Transverse colon (tissue), 4 donors: ENCODE measurements around the gene AMFR. TPM values are rescaled to one million over a fixed set of nuclear protein-coding genes. Genes with fewer than 3 reads are reported as not detected.

ENCODE experiments used
- DNase-seq: peaks from one replicate; pipeline ENCODE4 v3.0.0-alpha.2; 2019
- H3K27ac ChIP-seq, 4 donors: fragments of 200-600 bp; sonication (generic); 2 replicates each; pipeline ENCODE4 v1.5.1; 2016 to 2018; ENCODE audit warnings: inconsistent platforms in 4 of 4
- H3K27me3 ChIP-seq: fragments of 200-600 bp; sonication (generic); 2 replicates; pipeline ENCODE4 v1.5.1; 2017; ENCODE audit warnings: inconsistent platforms
- H3K36me3 ChIP-seq, 4 donors: fragments of 200-600 bp; sonication (generic); 2 replicates each; pipeline ENCODE4 v1.5.1; 2017 to 2019; ENCODE audit warnings: inconsistent platforms in 4 of 4
- H3K4me1 ChIP-seq, 4 donors: fragments of 200-600 bp; sonication (generic); 2 replicates each; pipeline ENCODE4 v1.5.1; 2017 to 2020; ENCODE audit warnings: inconsistent platforms in 4 of 4
- H3K4me3 ChIP-seq, 4 donors: fragments of 200-600 bp; sonication (generic); 1 replicate in 1 of 4; 2 replicates in 3 of 4; pipeline versions ENCODE4 v1.5.1 to v1.6.1; 2017 to 2019; ENCODE audit warnings: inconsistent platforms in 4 of 4
- H3K9me3 ChIP-seq, 2 donors: fragments of 200-600 bp; sonication (generic); 2 replicates each; pipeline ENCODE4 v1.5.1; 2017 to 2019; ENCODE audit warnings: inconsistent platforms in 2 of 2
- CTCF ChIP-seq, 5 experiments: fragments of 200-600 bp in 3 of 5; fragments of 450-650 bp in 2 of 5; sonication (generic) in 3 of 5; IDR thresholded peaks; 1 replicate in 2 of 5; 2 replicates in 3 of 5; pipeline ENCODE4 v1.5.1; 2016 to 2017; ENCODE audit warnings: antibody characterized with exemption in 5 of 5, inconsistent platforms in 3 of 5, mild to moderate bottlenecking in 2 of 5, moderate library complexity in 1 of 5
- EP300 ChIP-seq: sonication (generic); formaldehyde crosslinking; IDR thresholded peaks from one replicate; pipeline ENCODE4 v1.6.1; 2017; ENCODE audit warnings: antibody characterized with exemption, low read depth
- POLR2A ChIP-seq: fragments of 450-650 bp; IDR thresholded peaks from one replicate; pipeline ENCODE4 v1.6.1; 2016; ENCODE audit warnings: antibody characterized with exemption, mild to moderate bottlenecking, moderate library complexity
- POLR2AphosphoS5 ChIP-seq, 3 donors: sonication (generic); formaldehyde crosslinking; IDR thresholded peaks; one replicate each; pipeline ENCODE4 v1.6.1; 2016; ENCODE audit warnings: antibody characterized with exemption in 3 of 3
- WGBS, 2 donors: methylation state at CpG; one replicate each; pipeline ENCODE4 v1.1.5; 2018; ENCODE audit warnings: low coverage in 1 of 2; 5-methylcytosine and 5-hydroxymethylcytosine counted together
- in situ Hi-C, 4 donors: fragments of 200-750 bp; cut with MboI; loops; one replicate each; pipeline versions ENCODE4 v1.15.0 to v1.15.1; 2017; ENCODE audit warnings: low sequenced_read_pairs in 3 of 4, low pct_ligation_motif_present in 1 of 4, low pct_unique_long_range_greater_than_20kb in 1 of 4
- intact Hi-C: fragments of 100-400 bp; cut with DNase I; formaldehyde crosslinking; loops from one replicate; pipeline ENCODE4 v1.15.1; 2023; ENCODE audit warnings: low total_unique reads
- total RNA-seq, 4 donors: library from RNA; depleted of rRNA; stranded (reverse); fragments of >200 nt; gene quantifications; one replicate each; pipeline ENCODE4 v1.1.0, GENCODE V29; 2016

AMFR gene
- total RNA-seq, 4 donors from 2014 or later: 60.7 to 156 (median 114) TPM

- Histone ChIP-seq H3K27ac (no peak overlapping the region), H3K4me3 (no peak overlapping the region), H3K36me3 (no peaks in the 10 kb centered on the region), H3K4me1 (no peaks in the 10 kb centered on the region), H3K27me3 (no peaks in the 10 kb centered on the region), H3K9me3 (no peaks in the 10 kb centered on the region)
- in situ Hi-C loops: no loop called here
- TF ChIP-seq CTCF (IDR thresholded peaks at IDR 0.05) (no peak), POLR2A (no peak), EP300 (no peak), POLR2AphosphoS5 (IDR thresholded peaks at IDR 0.05) (no peak)
- WGBS, 2 donors: 80 to 100% methylated on average over 1 to 11 of the region's 11 CpGs
- intact Hi-C loops: no loop called here
- DNase-seq: no peak
Observed at GRCh38 chr16:56347670-56348069, 77.7 kb downstream of the AMFR start.

- TF ChIP-seq EP300 (no peak), CTCF (IDR thresholded peaks at IDR 0.05) (no peak), POLR2AphosphoS5 (IDR thresholded peaks at IDR 0.05) (no peak)
- no peaks in the 10 kb centered on the region for H3K36me3 ChIP-seq
- no peak for DNase-seq
Observed at GRCh38 chr16:56347166-56347565, 78.2 kb downstream of the AMFR start.

GRCh38 chr16:56346131-56346890, 79.0 kb downstream of the AMFR start:
- Histone ChIP-seq H3K27ac (no peak overlapping the region), H3K4me1 (no peaks in the 10 kb centered on the region), H3K36me3 (no peaks in the 10 kb centered on the region), H3K27me3 (no peaks in the 10 kb centered on the region), H3K9me3 (no peaks in the 10 kb centered on the region), H3K4me3 (no peak overlapping the region)
- intact Hi-C loops: no loop called here
- TF ChIP-seq POLR2AphosphoS5 (IDR thresholded peaks at IDR 0.05): no peak
- no peak for TF ChIP-seq CTCF (IDR thresholded peaks at IDR 0.05)
- TF ChIP-seq EP300: no peak
- TF ChIP-seq POLR2A: no peak
- in situ Hi-C loops: no loop called here
- 92 to 100% methylated on average over 1 to 15 of the region's 15 CpGs for WGBS, 2 donors
- DNase-seq: no peak

More at GRCh38 chr16:56347166-56347565, 78.2 kb downstream of the AMFR start:
- Histone ChIP-seq H3K9me3 (no peaks in the 10 kb centered on the region), H3K4me3 (no peak overlapping the region), H3K27ac (no peak overlapping the region), H3K27me3 (no peaks in the 10 kb centered on the region), H3K4me1 (no peaks in the 10 kb centered on the region)
- in situ Hi-C loops: no loop called here
- WGBS, 2 donors: 100% methylated on average over 1 of the region's 8 CpGs; no CpG with 5 or more reads in 1 of the 2 donors
- intact Hi-C loops: no loop called here

DNA sequence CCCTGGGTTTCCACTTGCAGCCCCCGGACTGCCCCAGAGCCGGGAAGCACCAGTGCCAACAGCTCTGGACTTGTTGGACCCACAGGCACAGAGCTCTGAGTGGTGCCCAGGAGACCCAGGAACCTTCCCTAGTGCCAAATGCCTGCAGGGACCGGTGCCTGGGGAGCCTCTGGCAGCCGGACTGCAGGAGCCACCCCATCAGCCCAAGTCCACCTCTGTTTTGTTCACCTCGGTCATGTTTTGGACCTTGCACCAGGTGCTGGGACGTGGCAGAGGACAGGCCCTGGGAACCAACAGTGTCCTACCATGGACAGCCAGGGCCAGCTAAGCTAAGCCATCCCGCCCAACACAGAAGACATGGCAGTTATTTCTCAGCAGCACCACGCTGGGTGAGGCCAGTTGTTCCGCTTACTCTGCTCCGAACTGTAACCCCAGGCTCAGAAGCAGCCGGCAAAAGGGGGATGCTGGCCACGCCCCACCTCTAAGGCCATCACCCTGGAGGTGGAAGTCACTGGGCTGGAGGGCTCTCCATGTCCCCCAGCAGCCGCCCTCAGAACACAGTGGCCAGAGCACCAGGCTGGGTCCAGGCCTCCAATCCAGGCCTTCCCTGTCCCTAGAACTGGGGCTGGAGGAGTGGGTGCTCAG, 79.8 kb downstream of the AMFR start:
- Histone ChIP-seq H3K27ac (no peak overlapping the region), H3K4me3 (no peak overlapping the region), H3K4me1 (no peaks in the 10 kb centered on the region), H3K36me3 (no peaks in the 10 kb centered on the region), H3K9me3 (no peaks in the 10 kb centered on the region), H3K27me3 (no peaks in the 10 kb centered on the region)
- in situ Hi-C loops (no loop called here), intact Hi-C loops (no loop called here)
- WGBS, 2 donors: 82% methylated on average over 13 of the region's 13 CpGs; no CpG with 5 or more reads in 1 of the 2 donors
- no peak for DNase-seq
- TF ChIP-seq EP300: no peak
- TF ChIP-seq CTCF (IDR thresholded peaks at IDR 0.05): no peak
